Astrocyte of the hippocampus (primary cell): ENCODE results near the gene RMI2.
A peak's percentile ranks its signal among the peaks of the same experiment; 100 is the strongest.
"Not testable (repeated sequence)": the region's sequence is repeated elsewhere in the genome, so short reads cannot be mapped to it uniquely, and the experiment has no call there.

Experiments
- DNase-seq: peaks from one replicate; pipeline ENCODE4 v3.0.0; 2011; ENCODE audit warnings: low read depth, low spot score

Gene RMI2

DNA sequence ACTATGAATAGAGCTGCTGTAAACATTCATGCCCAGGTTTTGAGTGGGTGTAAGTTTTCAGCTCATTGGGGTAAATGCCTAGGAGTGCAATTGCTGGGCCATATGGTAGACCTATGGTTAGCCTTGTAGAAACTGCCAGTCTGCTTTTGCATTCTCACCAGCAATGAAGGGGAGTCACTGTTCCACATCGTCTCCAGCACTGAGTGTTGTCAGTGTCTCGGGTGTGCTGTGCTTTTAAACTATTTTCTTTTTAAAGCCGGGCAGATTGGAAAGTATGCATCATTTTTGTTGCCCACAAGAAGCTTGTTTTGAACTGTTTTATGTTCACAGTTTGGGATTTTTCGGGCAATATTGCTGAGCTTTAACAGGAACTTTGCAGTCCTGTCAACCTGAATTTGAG lies 7.9 kb downstream of the RMI2 start:
- DNase-seq, result no peak

DNA sequence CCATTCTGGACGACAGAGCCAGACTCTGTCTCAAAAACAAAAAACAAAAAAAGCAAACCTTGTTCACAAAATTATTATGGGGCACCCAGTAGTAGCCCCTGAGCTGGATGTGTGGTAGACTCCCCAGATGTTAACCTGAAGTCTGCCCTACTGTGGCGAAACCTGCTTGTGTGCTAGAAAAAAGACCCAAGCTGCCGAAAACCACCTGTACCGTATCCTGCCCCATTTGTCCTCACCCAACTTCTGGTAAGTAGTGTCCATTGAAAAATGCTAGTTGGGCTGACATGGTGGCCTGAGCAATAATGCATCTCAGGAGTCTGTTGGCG lies 9.1 kb downstream of the RMI2 start:
- DNase-seq, result no peak

DNA sequence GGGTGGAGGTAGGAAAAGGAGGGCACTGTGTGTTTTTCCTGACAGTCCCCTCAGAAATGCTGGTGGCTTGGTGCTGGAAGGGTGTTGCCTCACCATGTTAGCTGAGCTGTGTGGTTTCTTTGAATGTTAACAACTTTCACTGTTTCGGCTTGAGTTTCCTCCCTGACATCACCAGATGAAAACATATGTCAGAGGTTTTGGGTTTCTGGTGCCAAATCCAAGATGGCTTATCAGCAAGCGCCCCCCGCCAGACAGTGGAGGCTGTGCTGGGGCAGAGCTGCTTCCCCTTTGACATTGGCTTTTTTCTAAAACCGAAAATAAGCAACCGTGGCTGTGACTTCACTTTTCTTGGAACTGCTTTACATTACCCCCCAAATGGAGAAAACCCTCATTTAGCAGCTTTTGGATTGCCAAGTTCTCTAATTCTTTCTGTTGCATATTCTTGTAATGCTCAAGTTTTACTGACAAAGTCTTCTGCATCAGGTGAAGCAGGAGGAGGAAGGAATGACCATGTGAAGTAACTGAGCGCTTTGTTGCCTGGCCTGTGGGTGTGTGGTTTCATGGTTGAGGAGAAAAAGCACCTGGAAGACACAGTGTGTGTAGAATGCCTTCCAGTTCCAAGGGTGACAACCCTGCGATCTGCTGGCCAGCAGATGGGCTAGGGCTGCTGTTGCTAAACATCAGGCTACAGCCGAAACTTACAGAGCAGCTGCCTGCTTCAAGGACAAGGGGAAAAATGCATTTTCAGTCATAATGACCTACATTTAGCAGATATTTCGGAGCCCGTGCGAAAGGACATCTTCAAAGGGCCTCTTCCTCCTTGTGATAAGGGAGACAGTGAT lies 9.7 kb downstream of the RMI2 start:
- DNase-seq, result no peak

DNA sequence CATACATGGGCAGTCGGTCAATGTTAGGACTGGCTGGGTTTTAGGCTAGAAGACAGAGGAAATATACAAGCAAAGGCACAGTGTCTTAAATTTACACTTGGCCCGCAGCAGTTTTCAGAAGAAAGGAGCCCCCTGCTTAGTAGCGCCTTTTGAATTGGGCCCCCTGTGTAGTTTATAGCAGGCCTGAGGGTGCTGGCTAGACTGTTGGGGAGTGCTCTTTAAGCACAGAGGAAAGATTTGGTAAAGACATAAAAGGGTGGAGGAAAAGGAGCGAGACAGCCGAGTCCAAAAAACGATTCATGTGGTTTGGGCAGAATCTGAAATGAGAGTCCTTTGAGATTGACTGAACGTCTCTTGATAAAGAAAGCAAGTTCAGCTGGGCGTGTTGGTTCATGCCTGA lies 10.6 kb downstream of the RMI2 start:
- no peak for DNase-seq

DNA sequence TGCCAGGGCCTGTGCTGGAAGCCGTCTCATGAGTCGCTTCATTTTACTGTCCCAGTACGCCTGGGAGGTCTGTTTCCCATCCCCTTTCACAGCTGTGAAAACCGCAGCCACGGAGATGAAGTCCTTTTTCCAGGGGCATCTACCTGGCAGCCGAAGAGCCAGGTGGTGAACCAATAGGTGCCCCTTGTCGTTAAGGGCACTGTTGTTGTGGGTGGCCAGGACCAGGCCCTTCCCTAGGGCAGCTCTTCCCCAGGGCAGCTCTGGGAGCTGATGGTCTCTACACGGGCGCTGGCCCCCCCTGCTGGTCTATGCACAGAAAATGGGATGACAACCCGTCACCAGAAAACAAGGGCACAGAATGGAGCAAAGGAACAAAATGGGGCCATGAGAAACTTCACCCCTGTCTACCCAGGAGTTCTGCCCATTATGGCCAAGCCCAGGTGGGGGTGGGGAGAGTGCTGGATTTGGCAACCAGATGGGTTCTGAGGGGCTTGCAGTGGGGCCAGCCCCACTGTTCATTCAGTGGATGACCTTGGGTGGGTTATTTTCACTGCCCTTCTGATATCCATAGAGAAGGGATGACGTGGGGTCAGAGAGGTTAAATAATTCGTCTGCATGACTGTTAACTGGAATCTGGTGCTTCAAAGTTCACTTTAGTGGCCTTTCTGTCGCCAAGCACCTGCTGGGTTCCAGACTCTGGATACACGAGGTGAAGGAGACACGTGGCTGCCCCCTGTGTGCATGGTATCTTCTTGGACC lies 11.5 kb downstream of the RMI2 start:
- peak; percentile 81 for DNase-seq

DNA sequence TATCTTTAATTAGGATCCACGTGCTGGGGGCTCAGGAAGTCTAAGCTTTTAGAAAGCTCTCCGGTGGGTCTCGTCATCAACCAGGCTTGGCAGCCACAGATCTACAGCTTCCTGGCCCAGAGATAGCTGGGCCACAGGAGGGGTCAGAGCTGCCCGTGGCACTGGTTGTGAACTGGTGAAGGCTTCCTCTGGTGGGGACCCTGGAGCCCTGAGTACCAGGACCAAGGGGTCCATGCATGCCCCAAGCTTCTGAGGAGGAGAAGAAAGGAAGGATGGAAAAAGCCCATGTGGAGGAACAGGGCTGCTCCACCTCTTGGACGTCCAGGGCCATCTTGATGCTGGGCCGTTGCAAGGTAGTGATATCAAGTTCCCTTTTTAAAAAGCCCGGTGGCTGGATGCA lies 13.3 kb downstream of the RMI2 start:
- DNase-seq, result no peak

DNA sequence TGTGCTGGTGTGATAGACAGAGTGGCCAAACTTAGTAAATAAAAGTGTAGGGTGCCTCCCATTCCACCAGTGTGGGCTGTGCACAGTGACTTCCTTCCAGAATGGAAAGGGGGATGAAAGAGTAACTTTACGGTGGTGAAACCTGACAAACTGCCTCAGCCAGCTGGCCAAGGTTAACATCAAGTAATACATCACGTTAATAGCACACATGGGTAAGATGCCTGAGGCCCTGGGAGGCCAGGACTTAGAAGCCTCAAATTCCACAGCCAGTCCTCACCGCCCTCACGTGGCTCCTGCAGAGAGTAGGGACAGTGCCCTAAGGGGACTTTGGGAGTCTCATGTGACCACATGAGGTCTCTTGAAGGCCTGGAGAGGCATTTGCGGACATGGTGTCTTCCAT lies 14.1 kb downstream of the RMI2 start:
- DNase-seq, result peak; percentile 83

DNA sequence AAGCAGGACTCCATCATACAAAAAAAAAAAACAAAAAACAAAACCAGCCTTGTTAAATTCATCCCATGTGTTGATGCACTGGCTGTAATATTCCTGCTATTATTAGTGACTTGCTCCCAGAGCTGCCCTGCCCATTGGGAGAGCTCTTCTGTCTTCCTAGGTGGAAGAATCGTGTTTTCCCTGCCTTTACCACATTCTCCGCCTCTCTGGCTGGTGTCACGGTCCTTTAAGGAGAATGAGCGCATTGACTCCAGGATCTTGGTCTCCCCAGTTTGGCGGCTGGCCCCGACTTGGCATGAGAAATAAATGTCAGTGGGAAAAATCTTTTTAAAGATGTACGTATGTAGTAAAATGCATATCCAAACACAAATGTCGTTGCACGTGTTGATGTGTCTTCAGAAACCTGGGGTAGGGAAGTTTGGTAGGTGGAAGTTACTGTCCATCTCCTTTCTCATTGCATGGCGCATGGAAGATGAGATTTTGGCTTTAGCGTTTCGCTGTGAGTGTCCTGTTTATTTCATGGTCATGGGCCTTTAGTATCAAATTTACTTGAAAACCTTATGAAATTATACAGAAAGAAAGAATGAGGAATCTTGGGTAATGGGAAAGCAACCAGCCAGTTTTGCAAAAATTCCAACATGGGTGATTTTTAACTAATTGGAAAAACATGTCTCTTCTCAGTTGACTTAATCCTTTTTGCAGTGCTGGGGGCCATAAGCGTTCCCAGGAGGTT lies 15.5 kb downstream of the RMI2 start:
- DNase-seq, result no peak

DNA sequence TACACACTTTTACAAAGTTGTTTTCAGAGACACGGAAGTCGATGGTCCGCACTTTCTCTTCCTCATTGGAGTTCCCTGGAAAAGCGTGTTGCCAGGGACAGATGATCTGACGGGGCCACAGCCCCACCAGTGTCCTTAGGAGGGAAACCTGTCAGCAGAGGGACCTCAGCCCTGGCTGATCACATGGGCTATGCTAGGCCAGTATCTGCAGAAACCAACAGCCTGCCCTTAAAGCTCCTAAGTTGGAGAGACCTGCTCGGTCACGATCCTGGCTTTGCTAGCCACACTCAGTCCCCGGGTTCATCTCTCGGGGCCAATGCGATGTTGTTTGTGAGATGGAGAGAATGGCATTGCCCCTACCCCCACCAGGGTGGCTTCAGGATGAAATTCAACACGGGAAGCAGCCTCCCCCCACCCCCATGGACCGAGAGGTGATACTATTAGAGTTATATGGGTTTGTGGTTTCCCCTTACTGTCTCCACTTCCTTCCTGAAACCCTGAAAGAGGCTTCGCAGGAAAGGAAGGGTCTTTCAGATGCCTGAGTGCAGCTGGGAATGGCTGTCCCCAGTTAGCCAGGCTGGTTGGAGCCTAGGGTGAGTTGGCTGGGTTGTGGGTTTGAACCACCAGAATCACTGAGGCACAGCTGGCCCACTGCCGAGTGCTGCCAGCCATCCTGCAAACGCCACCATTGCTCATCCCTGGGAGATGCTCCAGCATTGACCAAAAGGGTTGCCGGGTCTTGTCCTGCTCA lies 16.6 kb downstream of the RMI2 start:
- DNase-seq, result no peak

DNA sequence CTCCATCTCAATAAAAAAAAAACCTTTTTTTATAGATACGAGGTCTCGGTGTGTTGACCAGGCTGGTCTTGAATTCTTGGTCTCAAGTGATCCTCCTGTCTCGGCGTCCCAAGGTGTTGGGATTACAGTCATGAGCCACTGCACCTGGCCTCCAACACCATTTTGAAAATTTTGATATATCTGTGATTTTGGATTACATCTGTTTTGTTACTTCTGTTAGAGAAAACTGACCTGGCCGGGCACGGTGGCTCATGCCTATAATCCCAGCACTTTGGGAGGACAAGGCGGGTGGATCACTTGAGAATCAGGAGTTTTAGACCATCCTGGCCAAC lies 18.6 kb downstream of the RMI2 start:
- DNase-seq, result no peak

DNA sequence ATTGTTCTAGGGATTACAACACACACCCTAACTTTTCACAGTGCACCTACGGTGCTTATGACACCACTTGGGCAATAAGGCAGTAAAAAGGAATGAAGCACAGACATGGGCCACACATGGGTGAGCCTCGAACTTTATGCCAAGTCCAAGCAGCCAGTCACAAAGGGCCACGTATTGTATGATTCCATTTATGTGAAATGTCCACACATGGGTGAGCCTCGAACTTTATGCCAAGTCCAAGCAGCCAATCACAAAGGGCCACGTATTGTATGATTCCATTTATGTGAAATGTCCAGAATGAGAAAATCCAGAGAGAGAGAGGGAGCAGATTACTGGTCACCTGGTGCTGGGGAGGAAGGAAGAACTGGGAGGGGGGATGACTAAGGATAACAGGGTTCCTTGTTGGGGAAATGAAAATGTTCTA lies 22.2 kb downstream of the RMI2 start:
- no peak for DNase-seq

DNA sequence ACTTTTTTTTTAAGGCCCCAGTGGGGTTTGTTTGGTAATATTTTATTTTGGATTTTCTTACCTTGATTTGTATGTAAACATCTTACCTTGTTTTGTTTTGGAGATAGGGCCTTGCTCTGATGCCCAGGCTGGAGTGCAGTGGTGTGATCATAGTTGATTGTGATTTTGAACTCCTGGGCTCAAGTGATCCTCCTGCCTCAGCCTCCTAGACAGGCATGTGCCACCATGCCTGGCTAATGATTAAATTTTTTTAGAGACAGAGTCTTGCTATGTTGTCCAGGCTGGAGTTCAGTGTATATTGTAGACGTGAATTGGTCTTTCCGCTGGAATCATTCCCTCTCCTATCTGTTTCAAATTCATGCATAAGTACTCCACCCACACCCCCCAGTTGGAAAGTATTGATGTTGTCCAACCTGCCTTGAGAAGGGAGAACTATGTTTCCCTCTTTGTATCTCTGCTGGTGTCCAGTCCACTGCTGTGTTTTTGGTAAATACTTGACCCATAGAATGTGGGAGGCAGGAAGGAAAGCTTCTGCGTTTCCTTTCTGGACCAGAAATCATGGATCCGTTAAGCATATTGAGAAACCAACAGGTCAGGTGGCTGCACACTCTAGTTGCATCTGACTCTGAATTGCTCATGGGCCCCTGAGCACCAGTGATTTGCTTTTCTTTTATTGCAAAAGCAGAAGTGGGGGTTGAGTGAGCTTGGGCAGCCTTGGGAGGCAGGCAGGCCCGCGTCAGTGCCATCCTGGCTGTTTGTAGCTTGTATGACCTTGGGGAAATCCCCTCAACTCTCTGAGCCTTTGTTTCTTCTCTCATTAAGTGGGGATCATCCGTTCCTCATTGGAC lies 25.0 kb downstream of the RMI2 start:
- no peak for DNase-seq

DNA sequence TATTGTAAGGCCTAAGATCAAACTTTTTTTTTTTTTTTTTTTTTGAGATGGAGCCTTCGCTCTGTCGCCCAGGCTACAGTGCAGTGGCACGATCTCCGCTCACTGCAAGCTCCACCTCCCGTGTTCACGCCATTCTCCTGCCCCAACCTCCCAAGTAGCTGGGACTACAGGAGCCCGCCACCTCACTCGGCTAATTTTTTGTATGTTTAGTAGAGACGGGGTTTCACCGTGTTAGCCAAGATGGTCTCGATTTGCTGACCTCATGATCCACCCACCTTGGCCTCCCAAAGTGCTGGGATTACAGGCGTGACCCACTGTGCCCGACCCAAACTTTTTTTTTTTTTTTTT lies 25.6 kb downstream of the RMI2 start:
- not testable (repeated sequence) for DNase-seq

DNA sequence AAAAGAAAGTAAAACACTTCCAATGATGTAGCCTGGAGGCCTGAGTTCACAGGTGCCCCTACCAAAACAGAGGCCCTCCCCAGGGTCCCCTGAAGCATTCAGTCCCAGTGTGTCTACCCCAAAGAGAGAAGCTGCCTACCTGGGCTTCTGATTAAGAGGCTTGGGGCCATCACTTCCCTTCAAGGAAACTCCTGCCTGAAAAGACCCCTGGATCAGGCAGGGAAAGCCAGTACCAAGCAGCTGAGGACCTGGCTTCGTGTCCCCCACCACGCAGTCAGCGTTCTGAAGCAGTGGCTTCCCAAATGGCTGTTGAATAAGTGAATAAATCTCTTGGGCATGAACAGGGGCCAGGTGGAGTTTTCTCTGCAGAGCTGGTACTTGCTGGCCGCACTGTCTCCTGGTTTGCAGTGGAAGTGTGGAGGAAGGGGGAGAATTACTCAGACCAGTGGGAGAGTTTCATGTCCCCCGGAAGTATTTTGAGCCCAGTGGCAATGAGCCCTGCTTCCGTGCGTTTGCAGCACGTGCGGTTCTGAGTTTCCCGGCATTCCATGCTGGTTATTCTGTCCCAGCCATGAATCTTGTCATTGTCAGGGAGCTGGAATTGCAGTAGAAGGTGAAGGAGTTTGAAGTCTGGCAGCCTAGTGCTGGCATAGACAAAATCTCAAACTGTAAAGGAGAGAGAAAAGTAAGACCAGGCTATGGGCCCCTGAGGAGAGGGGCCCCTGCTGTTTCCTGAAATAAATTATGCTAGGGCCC lies 27.0 kb downstream of the RMI2 start:
- DNase-seq, result no peak

DNA sequence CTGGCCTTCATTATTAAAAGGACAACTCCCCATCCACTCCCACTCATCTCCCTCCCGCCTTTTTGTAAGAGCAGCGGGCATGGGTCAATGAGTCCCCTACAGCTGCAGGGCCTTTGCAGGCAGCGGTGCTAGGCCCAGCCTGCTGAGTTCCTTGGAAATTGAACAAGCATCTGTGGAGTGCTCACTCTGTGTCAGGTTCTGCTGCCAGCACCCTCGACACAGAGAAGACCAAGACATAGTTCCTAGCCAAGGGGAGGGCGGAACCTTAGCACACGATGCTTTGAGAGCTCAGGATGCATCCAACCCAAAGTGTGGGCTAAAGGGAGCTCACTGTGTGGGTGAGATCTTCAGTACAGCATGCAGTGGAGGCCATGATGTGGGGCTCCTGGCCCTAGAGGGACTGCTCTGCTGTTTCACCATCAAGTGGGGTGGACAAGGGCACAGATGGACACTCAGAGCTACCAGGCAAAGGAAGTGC lies 27.6 kb downstream of the RMI2 start:
- DNase-seq, result no peak

DNA sequence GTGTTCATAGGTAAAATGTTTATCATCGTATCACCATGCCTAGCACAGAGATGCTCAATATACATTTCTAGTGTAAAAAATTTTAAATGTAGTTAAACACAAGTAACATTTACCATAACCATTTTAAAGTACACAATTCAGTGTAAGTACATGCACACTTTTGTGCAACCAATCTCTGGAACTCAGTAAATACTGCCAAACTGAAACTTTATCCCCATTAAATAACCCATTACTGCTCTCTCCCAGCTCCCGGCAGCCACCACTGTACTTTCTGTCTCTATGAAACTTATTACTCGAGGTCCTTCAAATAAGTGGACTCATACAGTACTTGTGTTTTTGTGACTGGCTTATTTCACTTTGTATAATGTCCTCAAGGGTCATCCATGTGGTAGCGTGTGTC lies 29.0 kb downstream of the RMI2 start:
- DNase-seq, result no peak

DNA sequence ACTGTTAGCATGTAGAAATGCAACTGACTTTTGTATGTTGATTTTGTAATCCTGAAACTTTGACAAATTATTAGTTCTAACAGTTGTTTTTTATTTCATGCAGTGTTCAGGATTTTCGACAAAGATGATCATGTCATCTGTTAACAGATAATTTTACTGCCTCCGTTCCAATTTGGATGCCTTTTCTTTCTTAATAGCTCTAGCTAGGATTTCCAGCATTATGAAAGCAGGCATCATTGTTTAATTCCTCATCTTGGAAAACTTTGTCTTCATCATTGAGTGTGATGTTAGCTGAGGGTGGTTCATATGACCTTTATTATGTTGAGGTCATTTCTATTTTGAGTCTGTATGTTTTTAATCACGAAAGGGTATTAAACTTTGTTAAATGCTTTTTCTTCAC lies 31.9 kb downstream of the RMI2 start:
- no peak for DNase-seq

DNA sequence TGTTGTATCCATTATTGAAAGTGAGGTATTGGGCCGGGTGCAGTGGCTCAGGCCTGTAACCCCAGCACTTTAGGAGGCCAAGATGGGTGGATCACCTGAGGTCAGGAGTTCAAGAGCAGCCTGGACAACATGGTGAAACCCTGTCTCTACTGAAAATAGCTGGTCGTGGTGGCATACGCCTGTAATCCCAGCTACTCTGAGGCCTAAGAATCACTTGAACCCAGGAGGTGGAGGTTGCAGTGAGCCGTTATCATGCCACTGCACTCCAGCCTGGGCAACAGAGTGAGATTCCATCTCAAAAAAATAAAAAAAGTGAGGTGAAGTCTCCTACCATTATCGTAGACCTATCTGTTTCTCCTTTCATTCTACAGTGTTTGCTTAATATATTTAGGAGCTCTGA lies 33.7 kb downstream of the RMI2 start:
- not testable (repeated sequence) for DNase-seq

DNA sequence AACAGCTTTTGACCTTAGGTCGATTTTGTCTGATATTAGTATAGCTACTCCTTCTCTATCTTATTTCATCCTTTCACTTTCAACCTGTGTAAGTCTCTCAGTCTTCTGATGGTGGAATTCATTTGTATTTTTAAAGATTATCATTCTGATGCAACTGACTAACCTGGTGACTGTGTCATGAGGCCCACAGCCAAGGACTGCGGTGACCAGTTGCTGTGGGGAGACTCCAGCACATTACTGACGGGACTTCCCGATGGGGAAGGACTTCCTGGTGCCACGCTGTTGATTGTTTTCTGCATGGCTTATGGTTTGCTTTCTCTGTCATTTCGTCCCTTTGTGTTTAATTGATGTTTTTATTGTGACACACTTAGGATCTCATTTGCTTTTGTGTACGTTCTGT lies 34.2 kb downstream of the RMI2 start:
- peak; percentile 76 for DNase-seq

DNA sequence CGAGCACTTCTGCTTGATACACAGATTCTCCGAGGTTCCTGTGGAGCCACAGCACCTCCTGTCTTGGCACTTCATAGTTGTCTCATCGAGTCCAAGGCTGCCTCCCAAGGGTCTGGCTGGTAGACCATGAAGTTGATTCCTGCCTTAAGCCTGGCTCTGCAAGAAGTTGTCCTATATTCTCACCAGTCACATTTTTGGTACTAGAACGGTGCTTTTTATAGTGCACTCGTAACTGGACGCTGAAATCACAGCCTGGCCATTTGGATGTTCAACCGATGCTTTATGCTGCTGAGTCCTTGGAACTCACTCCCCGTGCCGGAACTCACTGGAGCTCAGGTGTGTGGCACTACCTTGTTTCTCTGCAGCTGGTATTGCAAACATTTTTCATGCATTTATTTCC lies 35.6 kb downstream of the RMI2 start:
- DNase-seq, result no peak
